PC-3 (cell line): Measurements from ENCODE around the gene STARD9. TPM values are rescaled to one million over a fixed set of nuclear protein-coding genes. Genes with fewer than 3 reads are reported as not detected.
A peak's percentile ranks its signal among the peaks of the same experiment; 100 is the strongest.

Source experiments
- ATAC-seq: fragments of 200-7000 bp; cut with Tn5 transposase; 2 replicates; pipeline ENCODE4 v1.9.1; 2020; ENCODE audit warnings: mild to moderate bottlenecking, moderate library complexity
- BruUV-seq: library from RNA; stranded (reverse); fragments of 400-500 nt; replicated peaks from 2 replicates; lab custom pipeline; 2021; lab: Mats Ljungman, UMichigan
- CTCF ChIA-PET: fragments of 300-600 bp; sonication (Branson Sonifier 250); formaldehyde crosslinking; loops from one replicate; lab custom pipeline; 2022; ENCODE audit warnings: antibody characterized with exemption; lab: Charles Lee
- POLR2A ChIA-PET: fragments of 300-600 bp; sonication (Branson Sonifier 250); formaldehyde crosslinking; loops from one replicate; lab custom pipeline; 2022; ENCODE audit warnings: antibody characterized with exemption; ENCODE audit not compliant: unreplicated experiment; lab: Charles Lee
- DNase-seq: peaks from one replicate; pipeline ENCODE4 v3.0.0-alpha.2; 2015
- H2AFZ ChIP-seq: fragments of 300-600 bp; sonication (generic); 2 replicates; pipeline ENCODE4 v1.6.0; 2016; ENCODE audit warnings: antibody characterized with exemption, low read length
- H3F3A ChIP-seq: fragments of 300-600 bp; sonication (generic); one replicate; pipeline ENCODE4 v1.6.0; 2017; ENCODE audit warnings: antibody characterized with exemption, low read length, control low read depth, mild to moderate bottlenecking; ENCODE audit not compliant: unreplicated experiment
- H3K27ac ChIP-seq: fragments of 300-600 bp; sonication (generic); 2 replicates; pipeline ENCODE4 v1.5.1; 2016; ENCODE audit warnings: mild to moderate bottlenecking, low read length
- H3K27me3 ChIP-seq: fragments of 300-600 bp; sonication (generic); 2 replicates; pipeline ENCODE4 v1.6.1; 2016; ENCODE audit warnings: low read length, mixed read lengths
- H3K36me3 ChIP-seq: fragments of 300-600 bp; sonication (generic); 2 replicates; pipeline ENCODE4 v1.6.1; 2016; ENCODE audit warnings: low read depth, mixed run types, low read length, mixed read lengths
- H3K4me1 ChIP-seq: fragments of 300-600 bp; sonication (generic); 2 replicates; pipeline ENCODE4 v1.5.1; 2016; ENCODE audit warnings: low read length; ENCODE audit not compliant: insufficient read depth
- H3K4me2 ChIP-seq: fragments of 300-600 bp; sonication (generic); 2 replicates; pipeline ENCODE4 v1.6.0; 2016; ENCODE audit warnings: low read length
- H3K4me3 ChIP-seq: fragments of 300-600 bp; sonication (generic); 2 replicates; pipeline ENCODE4 v1.5.1; 2016; ENCODE audit warnings: mild to moderate bottlenecking, low read length, mixed read lengths
- H3K79me2 ChIP-seq: fragments of 300-600 bp; sonication (generic); 2 replicates; pipeline ENCODE4 v1.6.1; 2017; ENCODE audit warnings: low read length, mixed read lengths
- H3K9ac ChIP-seq: fragments of 300-600 bp; sonication (generic); 2 replicates; pipeline ENCODE4 v1.6.0; 2016; ENCODE audit warnings: mild to moderate bottlenecking, low read length
- H3K9me2 ChIP-seq: fragments of 300-600 bp; sonication (generic); replicated peaks from 2 replicates; pipeline ENCODE4 v1.6.1; 2016; ENCODE audit warnings: mixed run types, low read length, mixed read lengths
- H3K9me3 ChIP-seq: fragments of 300-600 bp; sonication (generic); 2 replicates; pipeline ENCODE4 v1.6.1; 2016; ENCODE audit warnings: low read length, mixed read lengths
- H4K20me1 ChIP-seq: fragments of 300-600 bp; sonication (generic); 2 replicates; pipeline ENCODE4 v1.6.1; 2016; ENCODE audit warnings: low read length, mixed read lengths
- CTCF ChIP-seq: fragments of 300-600 bp; sonication (generic); conservative IDR thresholded peaks from 2 replicates; pipeline ENCODE4 v1.5.1; 2017; ENCODE audit warnings: antibody characterized with exemption, low read depth, mild to moderate bottlenecking, low read length
- EZH2 ChIP-seq: fragments of 300-600 bp; sonication (generic); IDR thresholded peaks from one replicate; pipeline ENCODE4 v1.6.1; 2017; ENCODE audit warnings: antibody characterized with exemption, mild to moderate bottlenecking, low read length; ENCODE audit not compliant: unreplicated experiment
- EZH2phosphoT487 ChIP-seq: fragments of 300-600 bp; sonication (generic); IDR thresholded peaks from 2 replicates; pipeline ENCODE4 v1.6.1; 2018; ENCODE audit warnings: mild to moderate bottlenecking, antibody characterized with exemption, low read length, borderline replicate concordance
- intact Hi-C: fragments of 100-400 bp; cut with micrococcal nuclease; formaldehyde crosslinking; loops from 2 replicates; pipeline ENCODE4 v1.9.0; 2023
- total RNA-seq: library from RNA; depleted of rRNA; stranded (reverse); fragments of >200 nt; gene quantifications from 2 replicates; pipeline ENCODE4 v1.2.3, GENCODE V29; 2014

Gene STARD9
- total RNA-seq, 1 experiment from 2014 or later = 5.0 TPM

GRCh38 chr15:42736793-42737528 is 161.6 kb downstream of the STARD9 start, which contains the start of gene CDAN1:
CDAN1 (minus strand) TSS chr15:42737128; CDS start chr15:42737102, 26 bp downstream.
- ChIA-PET POLR2A (no interaction called here), CTCF (interaction anchor here (0.6 to 1.0 kb wide), 2 partner anchors 110 to 467 kb away, joined by 3 read pairs; no protein-coding TSS in a partner anchor)
- DNase-seq (peak; percentile 90), ATAC-seq (peak; percentile 95)
- peaks cover 22% of the 10 kb centered on the region for H3K79me2 ChIP-seq
- no peak for TF ChIP-seq EZH2phosphoT487
- no peak for TF ChIP-seq CTCF
- TF ChIP-seq EZH2 = no peak
- intact Hi-C loops = no loop called here
- H3K27ac ChIP-seq = 0 out of 2 replicates have a peak within 1 kb of the TSS, but pooled peaks have one; percentile 29
- peak within 1 kb of the TSS; percentile 81 for H3K9ac ChIP-seq
- no peaks in the 10 kb centered on the region for H4K20me1 ChIP-seq
- H3K36me3 ChIP-seq = peaks cover 24% of the 10 kb centered on the region; the same call in 1 of the 2 replicates
- no TSS peak for BruUV-seq
- peak within 1 kb of the TSS; percentile 97 for H3K4me3 ChIP-seq
- H3K4me2 ChIP-seq = peak within 1 kb of the TSS; percentile 91
- H3K9me2 ChIP-seq = no peaks in the 10 kb centered on the region
- peak within 1 kb of the TSS; percentile 97 for H2AFZ ChIP-seq
- H3K9me3 ChIP-seq = no peaks in the 10 kb centered on the region
- no peaks in the 10 kb centered on the region for H3K27me3 ChIP-seq
- H3F3A ChIP-seq = no peaks in the 10 kb centered on the region
- peaks cover 8% of the 10 kb centered on the region for H3K4me1 ChIP-seq

GRCh38 chr15:42737529-42738328 is 162.3 kb downstream of the STARD9 start:
- peaks cover 8% of the 10 kb centered on the region for H3K4me1 ChIP-seq
- DNase-seq (peak; percentile 79), ATAC-seq (peak; percentile 35)
- no peaks in the 10 kb centered on the region for H3K27me3 ChIP-seq
- TSS peak; percentile 89 for BruUV-seq
- H4K20me1 ChIP-seq = no peaks in the 10 kb centered on the region
- H3K27ac ChIP-seq = 0 out of 2 replicates have a peak overlapping the region, but pooled peaks have one; percentile 29
- H3F3A ChIP-seq = no peaks in the 10 kb centered on the region
- CTCF ChIA-PET = interaction anchor here (0.5 to 1.0 kb wide), 5 partner anchors 109 to 466 kb away, joined by 3 to 4 read pairs (median 3); no protein-coding TSS in a partner anchor
- no peak for TF ChIP-seq EZH2phosphoT487
- no peak for TF ChIP-seq EZH2
- TF ChIP-seq CTCF = peak; percentile 72
- H3K36me3 ChIP-seq = peaks cover 16% of the 10 kb centered on the region; the same call in 1 of the 2 replicates
- peaks cover 22% of the 10 kb centered on the region for H3K79me2 ChIP-seq
- intact Hi-C loops = loop anchor here (1.0 kb wide), 1 partner anchor 189 kb away; no protein-coding TSS in a partner anchor
- POLR2A ChIA-PET = no interaction called here
- H3K9ac ChIP-seq = peak overlapping the region; percentile 81
- peak overlapping the region; percentile 97 for H2AFZ ChIP-seq
- no peaks in the 10 kb centered on the region for H3K9me3 ChIP-seq
- peak overlapping the region; percentile 91 for H3K4me2 ChIP-seq
- H3K9me2 ChIP-seq = no peaks in the 10 kb centered on the region
- peak overlapping the region; percentile 97 for H3K4me3 ChIP-seq
